Stimulated activated CD8-positive, alpha-beta memory T cell treated with anti-CD3 and anti-CD28 coated beads, Interleukin-4, amount 100 ng/mL, for 24 hours (primary cell): ENCODE results near the gene EPN3.

ENCODE experiments used
- DNase-seq: peaks from one replicate; pipeline ENCODE4 v3.0.0-alpha.2; 2020; ENCODE audit warnings: low read depth

EPN3 gene

DNA sequence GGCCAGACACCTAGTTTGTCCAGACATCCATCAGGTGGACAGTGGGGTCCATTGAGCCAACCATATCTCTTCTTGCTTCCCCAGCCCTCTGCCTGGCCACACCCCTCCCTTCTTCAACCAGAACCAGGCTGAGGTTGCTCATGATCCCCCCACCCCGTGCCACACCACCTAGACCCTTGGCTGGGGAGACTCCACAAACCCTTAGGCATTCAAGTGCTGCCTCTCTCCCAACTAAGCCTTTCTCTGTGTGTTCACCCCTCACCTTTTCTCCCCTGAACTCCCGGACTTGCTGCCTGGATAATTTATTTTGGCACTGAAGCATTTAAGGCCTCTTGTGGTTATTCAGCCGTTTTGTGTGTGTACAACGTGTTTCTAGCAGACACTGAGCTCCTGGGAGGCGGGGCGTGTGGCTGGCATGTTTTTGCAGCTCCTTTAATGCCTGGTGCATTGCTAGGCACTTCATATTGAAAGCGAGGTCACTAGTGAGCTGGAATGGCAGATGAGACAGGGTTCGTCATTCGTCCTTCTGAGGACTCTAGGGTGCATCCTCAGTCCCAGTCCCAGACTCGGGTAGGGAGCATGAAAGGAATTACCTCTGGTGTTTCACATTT, 56.7 kb downstream of the EPN3 start:
- DNase-seq: no peak

DNA sequence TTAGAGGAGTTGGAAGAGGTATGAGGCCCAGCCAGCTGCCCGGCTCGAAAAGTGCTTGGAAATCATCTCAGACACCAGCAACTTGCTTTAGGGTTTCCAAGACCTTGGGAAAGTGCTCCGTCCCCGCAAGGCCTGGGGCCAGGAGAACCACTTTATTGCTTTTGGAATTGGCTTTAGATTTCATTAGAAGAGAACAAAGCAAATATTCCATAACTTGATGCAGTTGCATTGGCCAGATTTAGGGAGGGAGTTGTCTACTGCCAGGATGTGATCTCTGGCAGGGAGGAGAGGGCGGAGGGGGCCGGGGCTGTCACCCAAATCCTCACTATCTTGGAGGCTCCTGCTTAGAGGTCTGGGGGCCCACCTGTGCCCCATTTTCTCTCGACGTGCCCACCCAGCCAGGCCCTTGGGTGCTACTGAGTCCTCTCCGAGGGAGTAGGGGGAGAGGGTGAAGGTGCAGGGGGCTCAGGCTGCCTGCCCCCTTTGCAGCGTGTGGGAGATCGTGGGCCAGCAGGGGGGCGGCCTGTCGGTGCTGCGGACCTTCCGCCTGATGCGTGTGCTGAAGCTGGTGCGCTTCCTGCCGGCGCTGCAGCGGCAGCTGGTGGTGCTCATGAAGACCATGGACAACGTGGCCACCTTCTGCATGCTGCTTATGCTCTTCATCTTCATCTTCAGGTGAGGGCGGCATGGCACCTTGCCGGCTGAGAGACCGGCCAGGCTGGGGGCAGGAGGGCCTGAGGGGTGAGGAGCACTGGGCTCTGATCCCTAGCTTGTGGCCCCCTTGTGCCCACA, 58.6 kb downstream of the EPN3 start:
- no peak for DNase-seq

DNA sequence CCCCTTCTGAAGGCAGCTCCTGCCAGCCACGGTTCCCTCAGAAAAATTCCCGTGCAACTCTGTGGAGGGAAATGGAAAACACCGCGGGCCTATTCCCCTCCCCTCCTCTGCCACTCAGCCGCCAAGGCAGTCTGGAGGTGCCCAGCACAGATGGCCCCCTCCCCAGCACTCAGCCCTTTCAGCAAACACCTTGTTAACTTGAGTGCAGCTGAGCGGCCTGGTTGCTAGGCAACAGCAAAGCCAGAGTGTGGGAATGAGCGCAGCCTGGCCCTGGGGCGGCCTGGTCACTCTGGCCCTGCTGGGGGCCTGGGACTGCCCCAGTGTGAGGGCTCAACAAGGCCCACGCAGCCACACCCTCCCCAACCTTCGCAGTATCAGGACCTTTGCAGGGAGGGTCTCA, 60.8 kb downstream of the EPN3 start:
- no peak for DNase-seq
